ENCODE data around the gene FIBIN.

GRCh38 chr11:27004103-27004502 lies 10.2 kb downstream of the FIBIN start:
- TF ChIP-seq CTCF (tag by site-specific recombination; IDR thresholded peaks at IDR 0.05) (no peak), ZNF830 (tag by site-specific recombination; IDR thresholded peaks at IDR 0.05; ENCODE audit: low read depth) (no peak), ZNF416 (tag by site-specific recombination; IDR thresholded peaks at IDR 0.05) (no peak), ZNF266 (tag by site-specific recombination; IDR thresholded peaks at IDR 0.05; ENCODE audit: low read depth) (no peak), ZNF76 (tag by site-specific recombination; IDR thresholded peaks at IDR 0.05; ENCODE audit: borderline replicate concordance, low read depth) (no peak), BCL11B (tag by site-specific recombination; IDR thresholded peaks at IDR 0.05; ENCODE audit: low read depth) (no peak), ZNF747 (tag by site-specific recombination; IDR thresholded peaks at IDR 0.05) (no peak), ZNF132 (tag by site-specific recombination; IDR thresholded peaks at IDR 0.05; ENCODE audit: borderline replicate concordance) (no peak), ZNF645 (tag by site-specific recombination; IDR thresholded peaks at IDR 0.05) (no peak)
